Measurements from ENCODE around the gene LIMS2.

LIMS2 gene, protein sequence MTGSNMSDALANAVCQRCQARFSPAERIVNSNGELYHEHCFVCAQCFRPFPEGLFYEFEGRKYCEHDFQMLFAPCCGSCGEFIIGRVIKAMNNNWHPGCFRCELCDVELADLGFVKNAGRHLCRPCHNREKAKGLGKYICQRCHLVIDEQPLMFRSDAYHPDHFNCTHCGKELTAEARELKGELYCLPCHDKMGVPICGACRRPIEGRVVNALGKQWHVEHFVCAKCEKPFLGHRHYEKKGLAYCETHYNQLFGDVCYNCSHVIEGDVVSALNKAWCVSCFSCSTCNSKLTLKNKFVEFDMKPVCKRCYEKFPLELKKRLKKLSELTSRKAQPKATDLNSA

DNA sequence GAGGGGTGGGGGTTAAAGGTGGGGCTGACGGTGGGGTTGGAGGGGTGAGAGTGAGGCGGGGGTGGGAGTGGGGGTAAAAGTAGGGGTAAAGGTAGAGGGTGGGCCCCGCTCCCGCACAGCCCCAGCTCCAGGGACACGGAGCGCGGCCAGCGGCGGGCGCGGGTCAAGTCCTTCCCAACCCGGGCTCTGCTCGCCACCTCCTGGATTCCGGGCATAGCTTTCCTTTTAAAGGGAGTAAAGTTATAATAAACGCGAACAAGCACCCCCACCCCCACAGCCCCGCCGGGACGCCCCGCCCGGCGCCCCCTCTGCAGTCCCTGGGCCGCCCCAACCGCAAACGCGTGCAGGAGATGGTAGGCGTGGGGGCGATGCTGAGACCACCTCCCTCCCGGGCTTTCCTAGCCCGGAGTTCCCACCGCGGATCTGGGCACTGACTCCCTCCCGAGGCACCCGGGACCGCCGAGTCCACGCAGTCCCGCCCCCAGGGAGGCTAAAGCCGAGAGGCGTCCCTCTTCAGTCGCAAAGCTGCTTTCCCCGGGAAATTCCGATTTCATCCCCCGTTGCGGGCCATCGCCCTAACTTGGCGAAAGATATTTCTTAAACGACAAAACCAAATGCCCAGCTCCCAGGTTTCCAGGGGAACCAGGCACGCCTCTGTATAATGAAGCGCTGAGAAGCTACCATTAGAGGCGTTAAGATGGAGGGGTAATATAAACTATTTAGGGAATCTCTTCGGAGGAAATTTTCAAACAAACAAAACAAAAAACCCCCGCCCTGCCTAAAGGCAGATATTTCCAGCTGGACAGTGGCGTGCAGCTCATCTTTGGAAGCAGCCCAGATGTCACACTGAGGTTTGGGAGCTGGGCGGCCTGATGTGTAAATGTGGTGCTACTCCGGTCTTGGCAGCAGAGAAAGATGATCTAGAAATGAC, at the start of gene LIMS2:
TSS of gene LIMS2 (minus strand) at position 200 of the 931 bp plus-strand sequence. CDS start 506 bp downstream, outside the sequence.
- no peak for DNase-seq (ENCODE audit: low read depth in 2 of 3, low spot score in 1 of 3)

DNA sequence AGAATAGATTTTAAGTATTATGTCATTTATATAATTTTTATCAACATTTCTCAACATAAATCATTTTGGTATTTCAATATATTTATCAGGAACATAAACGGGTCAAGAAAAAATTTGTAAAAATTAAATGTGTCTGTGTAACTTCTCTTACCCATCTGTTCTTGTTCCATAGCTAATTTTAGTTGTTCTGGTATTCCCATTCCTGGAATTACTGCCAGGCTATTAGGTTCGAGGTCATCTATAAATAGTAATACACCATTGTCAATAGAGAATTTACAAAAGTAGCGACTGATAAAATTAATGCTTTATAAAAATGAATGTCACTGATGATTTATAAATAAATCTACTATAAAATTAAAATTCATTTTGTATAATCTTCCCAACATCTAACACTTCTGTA, 47.5 kb upstream of the LIMS2 start:
- no peak for DNase-seq (ENCODE audit: low read depth in 2 of 3, low spot score in 1 of 3)

DNA sequence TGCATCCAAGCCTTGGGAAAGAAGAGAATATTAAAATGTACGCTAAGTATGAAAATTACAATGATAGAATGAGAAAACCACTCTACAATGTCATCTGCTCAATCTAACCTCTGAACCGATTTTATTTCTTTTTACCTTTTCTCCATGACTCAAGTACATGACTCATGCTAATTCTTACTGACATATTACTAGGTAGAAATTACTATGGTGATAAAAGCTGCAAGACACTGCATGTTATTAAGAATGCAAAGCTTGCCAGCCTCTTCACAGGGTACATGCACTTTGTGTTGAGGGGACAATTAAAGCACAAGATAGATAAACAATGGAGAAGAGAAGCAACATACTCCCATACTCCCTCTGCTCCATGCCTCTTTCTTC, 46.6 kb upstream of the LIMS2 start:
- no peak for DNase-seq (ENCODE audit: low read depth in 2 of 3, low spot score in 1 of 3)

DNA sequence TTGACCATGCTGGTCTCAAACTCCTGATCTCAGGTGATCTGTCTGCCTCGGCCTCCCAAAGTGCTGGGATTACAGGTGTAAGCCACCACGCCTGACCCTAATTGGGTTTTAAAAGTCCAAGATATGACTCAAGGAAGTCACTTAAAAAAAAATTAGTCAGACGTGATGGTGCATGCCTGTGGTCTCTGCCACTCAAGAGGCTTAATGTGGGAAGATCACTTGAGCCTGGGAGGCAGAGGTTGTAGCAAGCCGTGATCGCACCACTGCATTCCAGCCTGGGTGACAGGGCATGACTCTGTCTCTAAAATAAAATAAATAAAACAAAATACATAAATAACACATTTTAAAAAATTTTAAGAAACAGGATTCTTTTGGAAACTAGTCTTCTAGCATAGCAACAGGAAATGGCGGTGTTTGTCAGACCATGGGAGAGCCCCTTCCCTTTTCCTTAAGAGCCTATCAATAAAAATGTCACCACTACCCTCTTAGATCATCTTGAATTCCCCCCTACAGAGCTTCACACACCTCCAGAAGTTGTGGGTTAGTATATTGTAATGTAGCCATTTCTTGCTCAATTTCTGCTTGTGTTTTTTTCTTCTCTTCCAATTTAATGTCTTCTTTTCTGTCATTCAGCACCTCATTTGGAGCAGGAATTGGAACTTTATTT, 46.1 kb upstream of the LIMS2 start:
- no peak for DNase-seq (ENCODE audit: low read depth in 2 of 3, low spot score in 1 of 3)

DNA sequence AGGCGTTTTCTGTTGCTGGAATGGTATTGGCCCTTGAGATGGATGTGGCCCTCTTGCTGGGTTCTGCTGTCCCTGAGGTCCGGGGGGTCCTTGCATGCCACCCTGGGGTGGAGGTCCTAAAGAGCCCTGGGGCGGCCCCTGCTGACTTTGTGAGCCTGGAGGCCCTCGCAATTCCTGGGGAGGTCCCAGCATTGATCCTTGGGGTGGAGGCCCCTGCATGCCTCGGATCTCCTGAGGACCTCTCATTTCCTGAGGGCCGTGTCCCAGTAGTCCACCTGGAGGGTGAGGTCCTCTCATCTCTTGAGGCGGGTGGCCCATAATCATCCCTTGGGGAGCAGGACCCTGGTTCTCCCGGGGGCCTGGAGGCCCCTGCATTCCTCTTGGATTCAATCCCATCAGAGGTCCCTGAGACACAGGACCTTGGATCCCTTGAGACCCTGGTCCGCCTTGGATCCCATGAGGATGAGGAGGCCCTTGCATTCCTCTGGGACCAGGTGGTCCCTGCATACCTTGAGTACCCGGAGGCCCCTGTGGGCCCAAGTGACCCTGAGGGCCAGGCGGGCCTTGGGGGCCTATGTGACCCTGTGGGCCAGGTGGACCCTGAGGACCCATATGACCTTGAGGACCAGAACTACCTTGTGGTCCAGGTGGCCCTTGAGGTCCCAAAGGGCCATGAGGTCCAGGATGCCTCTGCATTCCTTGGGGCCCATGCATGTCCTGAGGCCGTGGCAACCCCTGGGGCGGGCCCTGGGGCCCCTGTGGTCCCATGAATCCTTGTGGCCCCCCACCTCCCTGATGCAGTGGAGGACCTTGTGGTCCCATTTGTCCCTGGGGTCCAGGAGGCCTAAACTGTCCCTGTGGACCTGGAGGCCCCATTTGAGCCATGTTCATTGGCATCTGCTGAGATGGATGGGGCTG, 44.2 kb upstream of the LIMS2 start:
- no peak for DNase-seq (ENCODE audit: low read depth in 2 of 3, low spot score in 1 of 3)

DNA sequence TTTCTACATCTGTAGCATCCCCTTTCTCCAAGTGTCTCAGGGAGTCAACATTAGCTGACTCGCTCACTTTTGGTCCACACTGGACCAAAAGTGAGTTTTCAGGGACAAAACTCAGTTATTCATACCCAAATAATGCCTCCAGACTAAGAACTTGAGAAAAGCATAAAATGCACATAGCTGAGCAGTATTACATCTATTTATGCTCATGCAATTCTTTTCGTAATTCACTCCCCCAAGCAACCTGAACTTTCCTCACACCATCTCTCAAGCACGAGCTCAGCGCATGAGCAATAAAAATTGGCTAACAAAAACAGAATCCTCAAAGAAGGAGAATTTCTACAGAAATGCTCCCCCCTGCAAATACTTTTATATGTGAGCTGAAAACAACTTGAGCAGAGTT, 42.9 kb upstream of the LIMS2 start:
- no peak for DNase-seq (ENCODE audit: low read depth in 2 of 3, low spot score in 1 of 3)

DNA sequence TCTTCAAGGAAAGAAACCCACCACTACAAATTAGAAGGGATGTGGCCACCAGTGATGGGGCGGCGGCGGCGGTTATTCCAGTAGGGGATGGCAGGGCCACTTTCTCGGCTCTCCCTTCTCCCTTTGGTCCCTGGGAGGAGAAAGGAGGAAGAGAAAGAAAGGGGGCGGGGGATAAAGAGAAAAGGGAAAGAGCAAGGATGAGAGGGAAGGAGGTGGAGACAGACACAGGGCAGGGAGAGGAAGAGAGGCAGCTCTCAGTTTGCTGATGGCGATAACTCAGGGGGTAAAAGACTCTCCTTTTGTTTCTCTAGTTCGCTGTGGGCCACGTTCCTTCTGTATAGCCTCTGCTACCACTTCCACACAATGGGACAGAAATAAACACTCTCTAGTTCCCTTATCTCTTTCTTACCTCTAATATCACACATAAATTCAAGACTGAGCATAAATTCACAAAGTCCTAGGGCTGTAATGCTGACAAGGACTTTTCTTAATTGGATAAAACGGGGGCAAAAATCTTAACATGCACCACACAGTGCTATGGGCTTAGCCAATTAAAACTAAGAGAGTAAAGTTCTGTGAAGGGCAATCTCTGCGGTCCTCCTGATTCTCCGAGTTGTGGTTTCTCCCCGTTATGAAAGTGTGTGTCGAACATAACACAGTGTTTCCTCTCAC, 40.6 kb upstream of the LIMS2 start:
- DNase-seq (ENCODE audit: low read depth in 2 of 3, low spot score in 1 of 3), result no peak

DNA sequence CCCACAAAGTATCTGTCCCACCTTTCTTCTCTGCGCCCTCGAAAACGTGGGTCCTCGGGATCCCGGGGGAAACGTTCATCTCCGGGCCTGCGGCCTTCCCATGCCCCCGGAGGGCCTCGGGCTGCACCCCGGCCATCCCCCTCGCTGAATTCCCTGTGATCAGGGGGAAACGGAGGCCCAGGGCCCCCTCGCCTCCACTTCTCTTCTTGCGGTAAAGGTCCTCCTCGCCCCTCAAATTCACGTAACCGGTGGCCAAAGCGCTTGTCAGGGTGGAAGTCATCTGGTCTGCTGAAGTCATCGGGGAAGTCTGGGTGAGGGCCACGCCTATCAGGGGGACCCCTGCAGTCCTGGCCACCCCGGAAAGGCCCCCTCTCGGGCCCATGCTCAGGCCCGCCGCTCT, 38.2 kb upstream of the LIMS2 start:
- DNase-seq (ENCODE audit: low read depth in 2 of 3, low spot score in 1 of 3), result no peak

DNA sequence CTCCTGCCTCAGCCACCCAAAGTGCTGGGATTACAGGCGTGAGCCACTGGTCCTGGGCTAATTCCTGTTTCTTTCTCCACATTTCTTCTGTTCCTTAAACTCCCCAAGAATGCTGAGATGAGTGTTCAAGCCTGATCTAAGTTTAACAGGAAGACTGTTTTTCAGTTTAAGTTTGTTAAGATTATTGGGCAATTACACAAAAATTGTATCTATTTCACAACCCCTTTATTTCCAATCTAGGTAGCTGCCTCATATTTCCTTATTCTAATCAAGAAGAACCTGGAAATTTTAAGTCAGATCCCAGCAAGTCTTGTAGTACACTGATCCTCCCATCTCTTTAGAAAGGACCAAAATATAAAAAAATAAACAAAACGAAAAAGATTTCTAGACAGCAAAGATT, 37.7 kb upstream of the LIMS2 start:
- no peak for DNase-seq (ENCODE audit: low read depth in 2 of 3, low spot score in 1 of 3)

DNA sequence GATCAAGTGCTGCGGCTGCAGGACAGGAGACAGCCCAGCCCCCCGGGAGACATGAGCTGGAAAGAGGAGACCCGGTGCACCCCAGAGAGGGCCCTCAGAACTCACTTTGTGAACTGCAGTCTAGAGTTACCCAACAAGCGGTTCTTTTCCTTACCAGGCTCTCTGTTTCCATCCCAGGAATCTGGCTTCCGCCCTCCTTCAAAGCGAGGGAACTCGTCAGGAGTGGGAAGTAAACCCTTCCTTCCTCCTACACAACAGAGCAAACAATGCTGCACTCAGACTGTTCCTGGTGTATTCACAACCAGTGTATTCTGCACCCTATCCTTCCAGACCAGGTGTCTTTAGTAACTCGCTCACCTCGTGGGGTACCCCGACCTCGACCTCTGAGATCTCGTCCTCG, 34.0 kb upstream of the LIMS2 start:
- DNase-seq (ENCODE audit: low read depth in 2 of 3, low spot score in 1 of 3), result no peak

DNA sequence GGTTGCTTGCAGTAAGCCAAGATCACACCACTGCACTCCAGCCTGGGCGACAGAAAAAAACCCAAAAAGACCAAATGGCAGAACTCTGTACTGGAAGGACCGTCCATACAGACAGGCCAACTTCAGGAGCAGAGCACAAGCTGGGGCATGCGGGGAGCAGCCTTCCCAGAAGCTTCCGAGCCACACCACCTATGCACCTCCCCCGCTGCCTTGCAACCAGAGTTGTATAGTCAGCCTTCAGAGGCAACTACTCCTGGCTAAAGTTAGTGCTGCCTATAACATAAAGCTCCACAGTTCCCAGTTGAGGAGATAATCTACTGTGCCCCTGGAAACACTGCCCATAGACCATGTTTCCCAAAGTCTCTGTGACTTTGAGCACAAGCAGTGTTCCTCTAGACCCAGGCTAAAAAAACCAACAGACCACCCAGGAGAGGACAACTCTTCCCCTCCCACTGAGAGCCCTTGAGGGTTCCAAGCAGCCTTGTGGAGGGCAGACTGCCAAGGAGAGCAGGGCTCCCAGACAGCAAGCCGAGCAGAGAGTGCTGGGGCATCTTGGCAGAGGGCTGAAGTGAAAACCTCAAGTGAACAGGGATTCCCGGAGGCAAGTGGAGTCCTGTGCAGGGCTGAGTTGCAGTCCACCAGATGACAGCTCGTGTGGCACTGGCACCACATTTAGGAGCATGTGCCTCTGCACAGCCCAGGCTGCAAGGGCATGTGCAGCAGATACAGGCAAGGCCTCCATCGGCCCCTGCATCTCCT, 32.7 kb upstream of the LIMS2 start:
- DNase-seq (ENCODE audit: low read depth in 2 of 3, low spot score in 1 of 3), result no peak

DNA sequence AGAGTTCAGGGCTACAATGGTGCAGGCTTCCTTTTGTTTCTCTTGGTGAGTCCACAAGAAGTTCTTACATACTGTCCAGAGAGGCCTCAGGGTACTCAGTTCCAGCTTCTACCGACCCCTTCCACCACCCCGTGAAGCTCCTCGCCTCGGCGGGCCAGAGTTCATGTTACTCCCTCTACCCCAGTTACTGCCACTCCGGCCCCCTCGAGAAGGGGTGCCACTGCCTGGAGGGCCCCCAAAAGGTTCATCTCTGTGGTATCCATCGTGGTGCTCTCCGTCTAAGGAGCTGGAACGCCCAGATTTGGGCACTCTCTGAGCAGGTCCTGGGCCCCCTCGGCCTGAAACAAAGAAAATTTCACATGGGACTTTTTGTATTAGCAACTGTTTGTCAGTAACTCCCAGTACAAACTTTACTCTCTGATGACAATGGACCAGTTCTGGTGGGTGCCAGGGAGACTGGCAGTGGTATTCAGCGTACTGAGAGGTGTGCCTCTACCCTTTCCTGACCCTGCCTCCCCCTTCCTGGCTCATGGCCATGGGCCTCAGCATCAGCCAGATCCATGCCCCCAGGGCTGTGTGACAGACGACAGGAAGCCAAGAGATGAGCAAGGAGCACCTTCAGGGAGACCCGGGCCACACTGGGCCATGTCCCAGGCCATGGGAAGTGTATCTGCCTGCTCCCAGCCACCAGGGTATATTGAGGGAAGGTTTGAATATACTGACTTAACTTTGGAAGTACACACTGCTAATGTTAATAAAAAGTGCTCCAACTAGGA, 31.1 kb upstream of the LIMS2 start:
- DNase-seq (ENCODE audit: low read depth in 2 of 3, low spot score in 1 of 3), result no peak

DNA sequence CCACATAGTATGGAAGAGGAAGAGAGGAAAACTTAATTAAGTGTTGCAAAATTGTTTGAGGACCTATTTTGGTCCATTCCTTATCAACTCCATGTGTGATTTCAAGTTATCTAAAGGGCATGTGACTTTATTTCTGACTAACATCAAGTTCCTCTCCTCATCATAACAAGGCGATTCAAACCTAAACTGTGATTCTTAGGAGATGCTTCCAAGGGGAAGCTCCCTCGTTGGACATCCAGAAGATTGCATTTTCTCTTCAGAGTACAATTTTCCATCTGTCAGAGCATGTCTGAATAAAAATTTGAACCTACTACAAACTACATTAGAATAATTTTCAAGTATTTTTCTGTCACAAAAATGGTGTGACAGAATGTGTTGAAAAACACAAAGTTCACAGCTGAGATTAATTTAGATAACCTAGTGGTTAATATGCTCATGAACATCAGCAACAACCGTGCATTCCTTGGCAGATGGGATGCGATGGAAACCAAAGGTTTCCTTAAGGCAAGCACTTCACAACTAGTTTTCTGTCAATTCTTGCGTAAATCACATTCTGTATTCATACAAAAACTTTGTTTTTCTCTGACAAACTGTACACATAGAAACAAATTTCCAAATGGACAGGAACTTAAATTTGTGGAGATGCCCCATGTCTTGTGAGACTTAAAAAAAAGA, 30.2 kb upstream of the LIMS2 start:
- no peak for DNase-seq (ENCODE audit: low read depth in 2 of 3, low spot score in 1 of 3)

DNA sequence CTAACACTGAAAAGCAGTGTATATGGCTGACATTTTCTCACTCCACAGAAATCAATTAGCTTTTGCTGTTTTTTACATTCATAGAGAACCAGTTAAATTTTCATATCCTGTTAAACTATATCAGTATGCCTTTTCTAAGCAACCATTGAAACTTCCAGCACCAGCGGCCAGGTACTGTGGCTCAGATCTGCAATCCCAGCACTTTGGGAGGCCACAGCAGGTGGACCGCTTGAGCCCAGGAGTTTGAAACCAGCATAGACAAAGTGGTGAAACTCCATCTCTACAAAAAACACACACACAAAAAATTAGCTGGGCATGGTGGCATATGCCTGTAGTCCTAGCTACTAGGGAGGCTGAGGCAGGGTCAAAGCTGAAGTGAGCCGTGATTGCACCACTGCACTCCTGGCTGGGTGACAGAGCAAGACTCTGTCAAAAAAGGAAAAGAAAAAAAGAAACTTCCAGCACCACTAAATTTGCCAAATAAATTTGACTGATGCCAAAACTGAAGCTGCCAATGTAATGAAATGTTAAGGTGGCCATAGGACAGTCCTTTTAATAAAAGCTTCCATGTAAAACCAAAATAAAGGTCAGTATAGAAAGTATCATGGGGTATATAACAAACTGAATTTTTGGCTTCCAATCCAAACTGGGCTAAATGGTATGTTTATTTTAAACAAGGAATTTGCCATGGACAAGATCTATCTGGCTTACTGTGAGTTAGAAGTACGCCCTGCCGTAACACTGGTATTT, 29.5 kb upstream of the LIMS2 start:
- DNase-seq (ENCODE audit: low read depth in 2 of 3, low spot score in 1 of 3), result no peak

DNA sequence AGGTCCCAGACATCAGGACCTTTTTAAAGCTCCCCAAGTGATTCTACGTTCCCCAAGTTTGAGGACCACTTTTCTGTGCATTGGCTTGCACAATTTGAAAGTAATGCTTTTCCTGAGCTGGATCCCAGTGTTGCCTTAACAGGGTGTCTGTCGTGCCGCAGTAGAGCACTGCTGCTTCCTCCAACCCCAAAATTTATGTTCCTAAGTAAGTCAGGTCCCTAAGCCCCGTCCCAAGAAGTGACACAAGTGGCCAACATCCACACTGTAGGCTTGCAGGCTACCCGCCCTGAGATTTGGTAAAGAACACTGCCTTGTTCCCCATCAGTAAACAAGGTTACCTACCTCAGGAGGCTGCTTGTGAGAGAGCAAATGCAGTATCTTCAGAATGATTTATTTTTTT, 28.0 kb upstream of the LIMS2 start:
- DNase-seq (ENCODE audit: low read depth in 2 of 3, low spot score in 1 of 3), result no peak

DNA sequence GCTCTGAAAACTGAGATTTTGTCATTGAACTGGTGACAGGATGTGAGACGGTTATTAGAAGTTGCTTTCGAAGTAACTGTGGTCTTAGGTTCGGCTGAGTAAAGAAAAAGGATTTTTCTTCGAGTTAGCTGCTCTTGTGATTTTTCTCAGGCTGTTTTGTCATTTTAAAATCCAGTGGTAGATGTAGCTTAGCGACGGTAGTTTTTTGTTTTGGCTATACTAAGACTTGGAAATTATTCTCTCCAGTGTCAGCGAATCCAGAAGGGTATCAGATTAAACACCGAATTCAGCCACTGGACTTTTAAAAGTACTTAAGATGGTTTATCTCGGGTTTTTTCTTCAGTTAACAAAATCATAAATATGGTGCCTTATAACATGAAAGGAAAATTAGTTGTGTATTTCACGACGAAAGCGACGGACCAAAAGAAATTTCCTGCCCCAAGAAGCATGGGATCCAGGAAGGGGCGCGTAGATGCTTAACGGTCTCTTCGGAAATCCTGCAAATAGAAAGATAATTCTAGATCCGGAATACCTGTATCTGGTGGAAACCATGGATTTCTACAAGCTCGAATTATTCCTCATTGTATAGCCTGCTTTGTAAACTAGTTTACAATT, 27.2 kb upstream of the LIMS2 start:
- no peak for DNase-seq (ENCODE audit: low read depth in 2 of 3, low spot score in 1 of 3)
